Activated T-helper 1 cell treated with Interleukin-2 at 50 U/mL for 16 hours (primary cell): ENCODE results near the gene SCAPER.

Experiments used
- DNase-seq: peaks from one replicate; pipeline ENCODE4 v3.0.0-alpha.2; 2020; ENCODE audit warnings: low read depth

The SCAPER gene

GRCh38 chr15:76669521-76670207 is 235.5 kb downstream of the SCAPER start:
- DNase-seq = no peak

GRCh38 chr15:76668900-76669299 is 236.2 kb downstream of the SCAPER start:
- DNase-seq = no peak

- no peak for DNase-seq
These were observed 237.0 kb downstream of the SCAPER start for GRCh38 chr15:76667943-76668715.

- DNase-seq = no peak
These were observed 240.2 kb downstream of the SCAPER start for GRCh38 chr15:76664895-76665294.

GRCh38 chr15:76664411-76664810 is 240.7 kb downstream of the SCAPER start:
- DNase-seq = no peak

GRCh38 chr15:76663529-76663928 is 241.6 kb downstream of the SCAPER start:
- no peak for DNase-seq

- no peak for DNase-seq
These were observed 256.3 kb downstream of the SCAPER start for GRCh38 chr15:76648732-76649444.

GRCh38 chr15:76647612-76648011 is 257.5 kb downstream of the SCAPER start:
- no peak for DNase-seq

- no peak for DNase-seq
These were observed 260.5 kb downstream of the SCAPER start for GRCh38 chr15:76644646-76645045.

- DNase-seq = no peak
These were observed 262.5 kb downstream of the SCAPER start for GRCh38 chr15:76642671-76643070.

GRCh38 chr15:76637166-76637565 is 268.0 kb downstream of the SCAPER start:
- no peak for DNase-seq

GRCh38 chr15:76636059-76636458 is 269.1 kb downstream of the SCAPER start:
- DNase-seq = no peak

- no peak for DNase-seq
These were observed 278.5 kb downstream of the SCAPER start for GRCh38 chr15:76626611-76627010.

GRCh38 chr15:76625267-76625666 is 279.9 kb downstream of the SCAPER start:
- no peak for DNase-seq

GRCh38 chr15:76614725-76615124 is 290.4 kb downstream of the SCAPER start:
- DNase-seq = no peak

GRCh38 chr15:76588811-76589747 is 316.1 kb downstream of the SCAPER start:
- DNase-seq = no peak

GRCh38 chr15:76585576-76585897 is 319.6 kb downstream of the SCAPER start:
- no peak for DNase-seq

GRCh38 chr15:76584868-76585575 is 320.1 kb downstream of the SCAPER start:
- DNase-seq = no peak

- DNase-seq = no peak
These were observed 322.6 kb downstream of the SCAPER start for GRCh38 chr15:76582550-76582949.

GRCh38 chr15:76577879-76578512 is 327.1 kb downstream of the SCAPER start:
- DNase-seq = no peak
